Ecto neural progenitor cell (in vitro differentiated cells): ENCODE data around the gene OR8G5.
"Not testable (repeated sequence)": the region's sequence is repeated elsewhere in the genome, so short reads cannot be mapped to it uniquely, and the experiment has no call there.

Experiments used
- DNase-seq: peaks from one replicate; pipeline ENCODE4 v3.0.0-alpha.2; 2018; ENCODE audit warnings: low spot score

Gene OR8G5, protein sequence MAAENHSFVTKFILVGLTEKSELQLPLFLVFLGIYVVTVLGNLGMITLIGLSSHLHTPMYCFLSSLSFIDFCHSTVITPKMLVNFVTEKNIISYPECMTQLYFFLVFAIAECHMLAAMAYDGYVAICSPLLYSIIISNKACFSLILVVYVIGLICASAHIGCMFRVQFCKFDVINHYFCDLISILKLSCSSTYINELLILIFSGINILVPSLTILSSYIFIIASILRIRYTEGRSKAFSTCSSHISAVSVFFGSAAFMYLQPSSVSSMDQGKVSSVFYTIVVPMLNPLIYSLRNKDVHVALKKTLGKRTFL

DNA sequence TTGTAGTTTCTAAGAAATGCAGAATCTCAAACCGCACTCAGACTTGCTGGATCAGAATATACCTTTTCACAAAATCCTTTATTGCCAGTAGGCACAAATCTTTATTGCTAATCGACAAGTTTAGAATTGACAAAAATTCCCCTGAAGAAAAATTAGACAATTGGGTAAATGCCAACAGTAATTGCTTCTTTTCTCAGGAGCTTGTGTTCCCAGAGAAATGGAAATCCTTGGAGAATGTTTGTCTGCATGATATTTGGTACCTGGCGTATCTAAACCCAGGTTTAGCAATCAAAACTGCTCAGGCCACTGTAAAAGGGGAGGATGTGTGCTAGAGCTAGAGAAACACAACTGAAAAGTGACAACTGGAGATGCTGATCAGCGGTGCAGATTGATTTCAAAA is at the start of gene OR8G5:
Gene OR8G5 (plus strand): TSS at position 301 of the 400 bp plus-strand sequence. CDS start 8,556 bp downstream, outside the sequence.
- DNase-seq, result no peak

DNA sequence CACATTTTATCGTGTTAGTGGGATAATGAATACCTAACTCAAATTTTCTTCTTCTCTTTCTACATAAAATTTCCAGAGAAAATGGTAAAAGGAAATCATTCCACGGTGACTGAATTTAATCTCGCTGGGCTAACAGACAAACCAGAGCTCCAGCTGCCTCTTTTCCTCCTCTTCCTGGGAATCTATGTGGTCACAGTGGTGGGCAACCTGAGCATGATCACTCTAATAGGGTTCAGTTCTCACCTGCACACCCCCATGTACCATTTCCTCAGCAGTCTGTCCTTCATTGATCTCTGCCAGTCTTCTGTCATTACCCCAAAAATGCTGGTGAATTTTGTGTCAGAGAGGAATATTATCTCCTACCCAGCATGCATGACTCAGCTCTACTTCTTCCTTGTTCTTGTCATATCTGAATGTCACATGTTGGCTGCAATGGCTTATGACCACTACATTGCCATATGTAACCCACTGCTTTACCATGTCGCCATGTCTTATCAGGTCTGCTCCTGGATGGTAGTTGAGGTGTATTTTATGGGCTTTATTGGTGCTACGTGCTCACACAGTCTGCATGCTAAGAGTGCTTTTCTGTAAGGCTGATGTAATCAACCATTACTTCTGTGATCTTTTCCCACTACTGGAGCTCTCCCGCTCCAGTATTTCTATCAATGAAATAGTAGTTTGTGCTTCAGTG is 48.9 kb upstream of the OR8G5 start:
- no peak for DNase-seq

DNA sequence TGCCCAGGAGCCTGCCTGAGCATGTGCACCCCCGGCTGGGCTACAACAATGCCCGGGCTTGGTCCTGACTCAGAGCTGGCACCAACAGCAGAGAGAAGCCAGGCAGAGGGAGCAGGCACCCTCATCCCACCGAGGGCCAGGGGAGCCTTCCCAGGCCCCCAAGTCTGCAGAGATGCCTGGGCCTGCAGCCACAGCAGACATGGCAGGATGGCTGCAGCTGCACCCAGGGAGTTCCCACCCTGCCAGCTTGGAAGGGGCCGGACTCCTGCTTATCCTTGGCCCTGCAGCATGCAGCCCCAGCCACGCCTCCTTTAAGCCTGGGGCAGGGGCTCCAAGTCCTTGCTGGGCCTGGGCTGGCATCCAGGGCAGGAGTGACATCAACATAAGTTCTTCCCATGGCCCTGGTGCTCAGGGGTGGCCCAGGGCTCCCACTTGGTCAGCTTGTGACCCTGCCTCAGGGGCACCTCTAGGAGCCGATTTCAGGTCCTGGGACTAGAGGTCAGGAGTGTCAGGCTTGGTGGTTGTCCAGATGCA is 46.3 kb upstream of the OR8G5 start:
- no peak for DNase-seq

DNA sequence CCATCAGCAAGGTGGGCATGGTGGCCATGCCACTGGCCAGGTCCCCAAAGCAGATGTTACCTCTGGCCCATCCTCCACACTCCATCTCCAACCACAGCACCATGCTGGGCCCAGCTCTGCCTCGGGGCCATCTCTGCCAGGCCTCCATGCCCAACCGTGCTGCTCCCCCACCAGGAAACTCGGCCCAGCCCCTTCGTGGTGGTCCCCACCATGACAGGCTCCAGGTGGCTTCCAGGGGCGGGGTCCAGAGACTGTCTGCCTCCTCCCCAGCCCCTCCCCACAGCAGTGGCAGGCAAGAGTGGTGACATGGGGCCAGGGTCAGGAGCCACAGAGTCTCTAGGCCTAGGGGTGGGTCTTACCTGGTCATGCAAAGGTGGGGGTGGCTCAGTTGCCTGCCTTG is 45.8 kb upstream of the OR8G5 start:
- DNase-seq, result no peak

DNA sequence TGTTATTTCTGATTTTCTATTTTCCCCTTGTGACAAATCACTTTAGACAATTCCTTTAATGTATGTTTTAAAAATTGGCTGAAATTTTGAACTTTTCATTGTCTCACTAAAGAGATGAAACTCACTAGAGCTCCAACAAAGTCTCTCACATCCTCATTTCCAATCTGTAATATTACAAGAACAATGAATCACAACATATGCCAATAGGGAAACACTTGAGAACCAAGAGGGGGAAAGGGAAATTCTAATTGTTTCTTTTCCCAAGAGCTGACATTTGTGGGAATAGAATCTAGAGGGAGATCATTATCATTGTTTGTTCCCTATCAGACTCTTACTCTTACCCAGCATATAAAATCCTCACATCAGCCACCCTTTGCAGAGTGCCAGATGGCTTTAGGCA is 44.9 kb upstream of the OR8G5 start:
- no peak for DNase-seq

DNA sequence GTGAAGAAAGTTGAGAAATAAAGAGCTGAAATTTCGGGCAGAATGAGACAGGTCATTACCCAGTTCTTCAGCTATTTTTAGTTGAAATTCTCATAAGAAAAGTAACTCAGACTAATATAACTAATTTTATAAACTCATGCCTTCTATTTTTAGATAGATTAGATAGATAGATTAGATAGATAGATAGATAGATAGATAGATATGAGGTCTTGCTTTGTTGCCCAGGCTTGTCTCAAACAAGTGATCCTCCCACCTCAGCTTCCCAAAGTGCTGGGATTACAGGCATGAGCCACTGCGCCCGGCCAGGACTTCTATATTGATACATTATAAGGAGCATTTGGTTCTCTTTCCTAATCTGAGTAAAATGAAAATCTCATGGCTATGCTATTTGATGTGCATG is 42.1 kb upstream of the OR8G5 start:
- no peak for DNase-seq

DNA sequence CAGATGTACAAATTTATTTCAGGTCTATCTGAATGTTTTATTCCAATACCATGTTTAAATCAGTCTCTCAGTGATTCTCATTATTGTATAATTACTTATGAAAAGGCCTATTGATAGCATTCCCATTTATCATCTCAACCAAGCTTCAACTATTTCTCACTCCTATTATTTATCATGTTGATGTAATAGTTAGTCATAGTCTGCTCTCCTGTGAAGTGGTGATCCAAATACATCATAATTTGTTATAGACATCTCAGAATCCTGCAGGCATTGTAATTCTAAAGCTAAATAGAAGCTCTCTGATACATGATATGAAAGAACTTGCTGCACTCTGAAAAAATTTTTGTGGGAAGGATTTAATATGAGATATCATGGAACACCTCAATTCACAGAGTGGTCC is 37.0 kb upstream of the OR8G5 start:
- no peak for DNase-seq

DNA sequence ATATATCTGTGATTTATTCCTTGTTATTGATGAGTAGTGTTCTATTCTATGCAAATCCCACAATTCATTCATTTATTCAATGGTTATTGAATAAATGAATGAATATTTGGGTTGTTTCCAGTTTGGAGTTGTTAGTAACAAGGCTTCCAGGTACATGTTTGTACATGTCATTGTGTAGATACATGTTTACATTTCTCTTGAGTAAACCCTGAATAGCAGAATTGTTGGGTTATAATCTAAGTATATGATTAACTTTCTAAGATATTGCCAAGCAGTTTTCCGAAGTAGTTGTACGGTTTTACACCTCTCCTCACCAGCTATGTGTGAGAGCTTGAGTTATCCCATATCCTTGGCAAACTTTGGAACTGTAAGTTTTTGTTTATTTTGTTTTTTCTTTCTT is 33.8 kb upstream of the OR8G5 start:
- DNase-seq, result no peak

DNA sequence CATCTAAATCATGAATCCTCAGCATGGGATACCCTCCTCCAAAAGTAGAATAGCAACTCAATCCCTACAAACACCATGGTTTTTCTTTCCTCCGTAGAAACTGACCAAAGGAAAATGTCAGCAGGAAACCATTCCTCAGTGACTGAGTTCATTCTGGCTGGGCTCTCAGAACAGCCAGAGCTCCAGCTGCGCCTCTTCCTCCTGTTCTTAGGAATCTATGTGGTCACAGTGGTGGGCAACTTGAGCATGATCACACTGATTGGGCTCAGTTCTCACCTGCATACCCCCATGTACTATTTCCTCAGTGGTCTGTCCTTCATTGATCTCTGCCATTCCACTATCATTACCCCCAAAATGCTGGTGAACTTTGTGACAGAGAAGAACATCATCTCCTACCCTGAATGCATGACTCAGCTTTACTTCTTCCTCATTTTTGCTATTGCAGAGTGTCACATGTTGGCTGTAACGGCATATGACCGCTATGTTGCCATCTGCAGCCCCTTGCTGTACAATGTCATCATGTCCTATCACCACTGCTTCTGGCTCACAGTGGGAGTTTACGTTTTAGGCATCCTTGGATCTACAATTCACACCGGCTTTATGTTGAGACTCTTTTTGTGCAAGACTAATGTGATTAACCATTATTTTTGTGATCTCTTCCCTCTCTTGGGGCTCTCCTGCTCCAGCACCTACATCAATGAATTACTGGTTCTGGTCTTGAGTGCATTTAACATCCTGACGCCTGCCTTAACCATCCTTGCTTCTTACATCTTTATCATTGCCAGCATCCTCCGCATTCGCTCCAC is 31.4 kb upstream of the OR8G5 start:
- DNase-seq, result not testable (repeated sequence)

DNA sequence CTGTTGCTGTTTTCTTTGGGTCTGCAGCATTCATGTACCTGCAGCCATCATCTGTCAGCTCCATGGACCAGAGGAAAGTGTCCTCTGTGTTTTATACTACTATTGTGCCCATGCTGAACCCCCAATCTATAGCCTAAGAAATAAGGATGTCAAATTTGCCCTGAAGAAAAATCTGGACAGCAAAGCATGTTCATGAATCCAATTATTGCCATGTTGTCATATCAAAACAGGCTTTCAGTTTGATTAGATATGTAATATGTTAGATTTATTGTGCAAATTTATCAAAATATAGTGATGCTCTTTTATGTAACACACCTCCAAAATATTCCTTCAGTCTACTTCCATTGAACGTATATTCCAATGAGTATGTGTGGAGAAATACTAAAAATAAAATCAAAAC is 30.7 kb upstream of the OR8G5 start:
- DNase-seq, result no peak

DNA sequence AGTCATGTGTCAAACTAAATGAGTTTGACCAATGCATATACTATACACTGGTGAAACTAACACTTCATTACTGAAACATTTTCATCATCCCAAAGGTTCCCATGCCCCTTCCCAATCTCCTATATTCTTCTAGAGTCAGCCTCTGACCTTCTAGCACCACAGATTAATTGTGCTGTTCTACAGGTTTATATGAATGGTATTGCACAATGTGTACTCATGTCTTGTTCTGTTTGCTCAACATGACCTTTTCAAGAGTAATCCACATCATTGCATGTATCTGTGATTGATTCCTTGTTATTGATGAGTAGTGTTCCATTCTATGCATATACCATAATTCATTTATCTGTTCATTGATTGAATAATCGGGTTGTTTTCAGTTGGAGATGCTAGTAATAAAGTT is 22.8 kb upstream of the OR8G5 start:
- DNase-seq, result no peak

DNA sequence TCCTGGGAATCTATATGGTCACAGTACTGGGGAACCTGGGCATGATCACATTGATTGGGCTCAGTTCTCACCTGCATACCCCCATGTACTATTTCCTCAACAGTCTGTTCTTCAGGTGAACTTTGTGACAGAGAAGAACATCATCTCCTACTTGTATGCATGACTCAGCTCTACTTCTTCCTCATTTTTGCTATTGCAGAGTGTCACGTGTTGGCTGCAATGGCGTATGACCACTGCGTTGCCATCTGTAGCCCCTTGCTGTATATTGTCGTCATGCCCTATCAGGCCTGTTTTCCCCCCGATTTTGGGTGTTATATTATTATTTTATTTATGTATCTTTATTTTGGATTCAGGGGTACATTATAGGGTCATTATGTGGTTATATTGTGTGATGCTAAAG is 17.7 kb upstream of the OR8G5 start:
- no peak for DNase-seq

DNA sequence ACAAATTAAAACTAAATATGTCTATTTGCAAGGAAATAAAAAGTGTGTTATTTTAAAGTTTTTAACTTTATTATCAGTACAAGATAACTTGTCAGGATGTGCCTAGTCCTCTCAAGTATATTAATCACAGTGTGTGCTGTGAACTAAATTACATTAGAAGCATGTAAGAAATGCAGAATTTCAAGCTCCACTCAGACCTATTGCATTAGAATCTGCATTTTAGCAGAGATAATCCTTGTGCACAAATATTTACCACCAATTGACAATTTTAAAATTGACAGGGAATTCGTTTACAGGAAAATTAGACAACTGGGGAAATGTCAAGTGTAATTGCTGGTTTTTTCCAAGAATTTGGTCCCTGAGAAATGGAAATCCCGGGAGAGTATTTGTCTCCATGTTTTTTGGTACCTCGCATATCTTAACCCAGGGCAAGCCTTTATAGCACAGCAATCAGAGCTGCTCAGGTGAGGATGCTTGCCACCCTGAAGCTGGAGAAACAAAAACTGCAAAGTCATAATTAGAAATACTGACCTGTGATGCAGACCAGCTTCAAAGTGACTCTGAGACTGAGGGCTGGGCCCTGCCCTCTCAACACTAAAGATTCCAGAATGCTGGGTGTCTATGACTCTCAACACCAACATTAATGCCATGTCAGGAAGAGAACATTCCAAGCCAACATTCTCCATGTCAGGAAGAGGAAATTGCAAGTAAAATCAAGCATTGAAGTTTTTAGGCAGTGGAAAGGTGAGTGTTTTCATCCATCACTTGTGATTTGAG is 15.4 kb upstream of the OR8G5 start, which contains the start of gene OR8G1:
Gene OR8G1 (plus strand): TSS at position 475 of the 777 bp plus-strand sequence. CDS start 8,581 bp downstream, outside the sequence.
- DNase-seq, result no peak

DNA sequence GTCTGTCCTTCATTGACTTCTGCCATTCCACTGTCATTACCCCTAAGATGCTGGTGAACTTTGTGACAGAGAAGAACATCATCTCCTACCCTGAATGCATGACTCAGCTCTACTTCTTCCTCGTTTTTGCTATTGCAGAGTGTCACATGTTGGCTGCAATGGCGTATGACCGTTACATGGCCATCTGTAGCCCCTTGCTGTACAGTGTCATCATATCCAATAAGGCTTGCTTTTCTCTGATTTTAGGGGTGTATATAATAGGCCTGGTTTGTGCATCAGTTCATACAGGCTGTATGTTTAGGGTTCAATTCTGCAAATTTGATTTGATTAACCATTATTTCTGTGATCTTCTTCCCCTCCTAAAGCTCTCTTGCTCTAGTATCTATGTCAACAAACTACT is 6.3 kb upstream of the OR8G5 start:
- not testable (repeated sequence) for DNase-seq

DNA sequence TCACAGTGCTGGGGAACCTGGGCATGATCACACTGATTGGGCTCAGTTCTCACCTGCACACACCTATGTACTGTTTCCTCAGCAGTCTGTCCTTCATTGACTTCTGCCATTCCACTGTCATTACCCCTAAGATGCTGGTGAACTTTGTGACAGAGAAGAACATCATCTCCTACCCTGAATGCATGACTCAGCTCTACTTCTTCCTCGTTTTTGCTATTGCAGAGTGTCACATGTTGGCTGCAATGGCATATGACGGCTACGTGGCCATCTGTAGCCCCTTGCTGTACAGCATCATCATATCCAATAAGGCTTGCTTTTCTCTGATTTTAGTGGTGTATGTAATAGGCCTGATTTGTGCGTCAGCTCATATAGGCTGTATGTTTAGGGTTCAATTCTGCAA is 8.9 kb downstream of the OR8G5 start:
- not testable (repeated sequence) for DNase-seq

DNA sequence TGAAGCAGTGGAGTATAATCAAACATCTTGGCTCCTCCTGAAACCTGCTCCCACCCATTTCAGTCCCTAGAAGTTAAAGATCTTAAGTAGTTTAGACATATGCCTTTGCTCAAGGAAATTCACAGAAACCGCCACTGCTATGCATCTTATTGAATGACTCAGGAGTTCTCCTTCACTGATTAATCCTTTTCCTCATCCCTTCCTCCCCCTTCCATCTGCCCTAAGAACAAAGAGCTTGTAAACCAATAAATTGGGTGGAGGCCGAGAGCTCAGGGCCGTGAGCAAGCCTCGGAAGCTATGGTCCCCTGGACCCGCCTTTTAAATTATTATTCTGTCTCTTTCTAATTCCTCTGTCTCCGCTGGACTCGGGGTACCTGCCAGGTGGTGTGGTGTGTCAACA is 14.7 kb downstream of the OR8G5 start:
- DNase-seq, result not testable (repeated sequence)

DNA sequence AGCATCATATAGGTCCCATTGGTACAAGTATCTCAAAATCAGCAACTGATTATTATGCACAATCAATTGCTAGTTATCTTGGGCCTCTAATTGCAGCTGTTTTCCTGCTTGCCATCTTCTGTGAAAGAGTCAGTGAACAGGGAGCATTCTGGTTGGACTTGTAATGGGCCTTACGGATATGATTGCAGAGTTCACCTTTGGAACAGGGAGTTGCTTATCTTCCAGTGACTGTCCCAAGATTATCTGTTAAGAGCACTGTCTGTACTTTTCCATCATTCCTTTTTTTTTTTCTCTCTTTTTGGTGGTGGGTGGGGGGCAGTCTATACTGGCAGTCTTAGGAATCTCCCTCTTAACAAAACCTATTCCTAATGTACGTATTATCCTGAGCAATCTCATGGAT is 17.8 kb downstream of the OR8G5 start:
- DNase-seq, result no peak

DNA sequence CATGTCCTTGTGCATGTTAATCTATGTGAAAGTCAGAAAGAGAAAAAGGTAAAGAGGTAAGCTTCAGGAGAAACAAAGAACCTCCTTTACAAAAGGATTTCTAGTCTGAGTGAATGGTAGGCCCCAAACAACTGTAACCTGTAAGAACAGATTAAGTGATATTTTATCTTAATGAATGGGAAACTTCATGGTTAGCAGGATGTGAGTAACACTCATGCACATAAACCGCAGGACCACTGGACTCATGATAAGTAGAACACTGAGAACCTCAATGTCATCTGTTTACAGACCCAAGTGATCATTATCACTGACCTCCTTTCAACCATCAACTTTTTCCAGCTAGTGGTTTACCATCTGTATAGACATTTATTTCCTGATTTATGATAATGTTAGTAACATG is 19.9 kb downstream of the OR8G5 start:
- DNase-seq, result no peak

DNA sequence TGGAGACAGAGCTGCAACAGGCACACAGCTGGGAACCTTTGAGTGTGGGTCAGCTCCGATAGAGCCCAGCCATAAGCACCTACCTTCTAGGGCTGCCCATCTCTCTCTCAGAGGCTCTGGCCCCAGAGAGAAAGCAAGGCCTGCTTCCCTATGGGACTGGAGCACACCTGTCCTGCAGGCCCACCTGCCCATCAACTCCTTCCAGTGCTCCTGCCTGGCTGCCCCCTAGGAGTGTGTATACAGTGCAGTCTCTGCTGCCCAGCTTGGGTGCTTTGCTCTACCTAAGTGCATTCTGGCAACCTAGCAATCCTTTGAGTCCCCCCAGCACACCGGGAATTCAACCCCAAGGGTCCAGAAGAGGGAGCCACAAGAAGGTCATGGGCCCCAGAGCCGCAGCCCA is 21.0 kb downstream of the OR8G5 start:
- DNase-seq, result no peak

DNA sequence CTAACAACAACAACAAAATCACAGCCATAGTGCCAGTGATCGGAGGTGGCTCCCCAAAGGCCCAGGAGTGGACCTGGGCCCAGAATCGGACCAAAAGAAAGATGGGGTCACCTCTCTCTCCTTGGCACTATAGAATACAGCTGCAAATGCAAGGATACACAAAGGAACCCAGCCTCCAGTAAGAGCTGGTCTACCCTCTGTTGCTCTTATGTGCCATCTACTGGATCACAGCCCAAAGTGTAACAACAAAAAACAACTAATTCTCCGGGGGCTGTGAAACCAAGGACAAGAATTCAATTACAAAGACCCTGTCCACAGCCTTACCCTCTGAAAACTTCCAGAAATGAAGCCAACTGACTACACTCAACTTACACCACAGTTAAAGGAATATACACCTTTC is 21.6 kb downstream of the OR8G5 start:
- DNase-seq, result peak; percentile 45

DNA sequence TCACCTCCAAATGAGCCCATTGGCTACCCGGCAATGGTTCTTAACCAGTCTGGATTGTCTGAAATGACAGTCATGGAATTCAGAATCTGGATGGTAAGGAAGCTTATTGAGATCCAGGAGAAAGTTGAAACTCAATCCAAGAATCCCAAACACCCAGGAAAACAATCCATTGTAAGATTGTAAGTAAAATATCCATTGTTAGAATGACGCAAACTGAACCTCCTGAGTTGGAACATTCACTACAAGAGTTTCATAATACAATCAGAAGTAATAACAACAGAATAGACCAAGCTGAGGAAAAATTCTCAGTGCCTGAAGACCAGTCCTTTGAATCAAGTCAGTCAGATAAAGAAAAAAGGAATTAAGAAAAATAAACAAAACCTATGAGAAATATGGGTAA is 22.1 kb downstream of the OR8G5 start:
- DNase-seq, result no peak
